Tibial nerve (tissue), 4 donors: Measurements from ENCODE around the gene SEC31A. TPM values are rescaled to one million over a fixed set of nuclear protein-coding genes. Genes with fewer than 3 reads are reported as not detected.

ENCODE experiments used
- DNase-seq, 2 donors: peaks; one replicate each; pipeline ENCODE4 v3.0.0-alpha.2; 2019; ENCODE audit warnings: low spot score in 2 of 2
- H3K27ac ChIP-seq, 4 donors: fragments of 200-600 bp; sonication (generic) in 3 of 4; one replicate each; pipeline ENCODE4 v1.5.1; 2017 to 2019; ENCODE audit warnings: mild to moderate bottlenecking in 1 of 4
- H3K27me3 ChIP-seq, 2 donors: fragments of 200-600 bp; sonication (generic) in 1 of 2; one replicate each; pipeline versions ENCODE4 v1.5.1 to v1.6.0; 2017 to 2019
- H3K36me3 ChIP-seq, 3 donors: fragments of 200-600 bp; sonication (generic); one replicate each; pipeline ENCODE4 v1.5.1; 2018 to 2019
- H3K4me1 ChIP-seq, 4 donors: fragments of 200-600 bp; sonication (generic) in 3 of 4; one replicate each; pipeline ENCODE4 v1.5.1; 2017 to 2019
- H3K4me3 ChIP-seq, 4 donors: fragments of 200-600 bp; sonication (generic) in 3 of 4; one replicate each; pipeline ENCODE4 v1.5.1; 2017 to 2019; ENCODE audit warnings: mild to moderate bottlenecking in 1 of 4, moderate library complexity in 1 of 4
- H3K9me3 ChIP-seq, 4 donors: fragments of 200-600 bp; sonication (generic) in 3 of 4; one replicate each; pipeline ENCODE4 v1.5.1; 2017 to 2019
- CTCF ChIP-seq, 5 experiments: fragments of 200-600 bp in 3 of 5; fragments of 450-650 bp in 2 of 5; sonication (generic) in 3 of 5; IDR thresholded peaks; one replicate each; pipeline ENCODE4 v1.5.1; 2016 to 2019; ENCODE audit warnings: antibody characterized with exemption in 5 of 5, mild to moderate bottlenecking in 3 of 5, moderate library complexity in 2 of 5
- EP300 ChIP-seq, 2 donors: sonication (generic); formaldehyde crosslinking; IDR thresholded peaks; one replicate each; pipeline ENCODE4 v1.6.1; 2017; ENCODE audit warnings: antibody characterized with exemption in 2 of 2, mild to moderate bottlenecking in 1 of 2
- POLR2A ChIP-seq, 2 donors: fragments of 450-650 bp; IDR thresholded peaks; one replicate each; pipeline ENCODE4 v1.6.1; 2017; ENCODE audit warnings: antibody characterized with exemption in 2 of 2, mild to moderate bottlenecking in 2 of 2, moderate library complexity in 2 of 2
- whole genome bisulfite sequencing, 2 donors: methylation state at CpG; one replicate each; pipeline ENCODE4 v1.1.5; 2018; 5-methylcytosine and 5-hydroxymethylcytosine counted together
- total RNA-seq, 4 donors: library from RNA; depleted of rRNA; stranded (reverse); fragments of >200 nt; gene quantifications; one replicate each; pipeline ENCODE4 v1.1.0, GENCODE V29; 2016

The SEC31A gene
- total RNA-seq, 4 donors from 2014 or later: 171 to 190 (median 176) TPM

- TF ChIP-seq CTCF (IDR thresholded peaks at IDR 0.05): no peak
- TF ChIP-seq EP300 (IDR thresholded peaks at IDR 0.05): no peak
- no peak for TF ChIP-seq POLR2A (IDR thresholded peaks at IDR 0.05)
- DNase-seq: no peak
- Histone ChIP-seq H3K27me3 (no peaks in the 10 kb centered on the region), H3K36me3 (no peaks in the 10 kb centered on the region), H3K4me3 (no peak overlapping the region), H3K9me3 (no peaks in the 10 kb centered on the region), H3K27ac (peak overlapping the region in 2 of 4 donors; percentile 13 to 77), H3K4me1 (peaks cover 0 to 59% (median 6%) of the 10 kb centered on the region in 4 donors)
- 68 to 76% methylated on average over 1 of the region's 1 CpG for WGBS, 2 donors
These were observed 110.7 kb downstream of the SEC31A start for GRCh38 chr4:82780170-82780751.

GRCh38 chr4:82779032-82779431, 111.9 kb downstream of the SEC31A start:
- no peaks in the 10 kb centered on the region for H3K27me3 ChIP-seq

GRCh38 chr4:82777857-82778525, 113.0 kb downstream of the SEC31A start:
- peak overlapping the region in 1 of 4 donors; percentile 40 for H3K27ac ChIP-seq
- DNase-seq: no peak
- H3K27me3 ChIP-seq: no peaks in the 10 kb centered on the region
- H3K9me3 ChIP-seq: no peaks in the 10 kb centered on the region
- no peaks in the 10 kb centered on the region for H3K36me3 ChIP-seq
- 86 to 89% methylated on average over 5 of the region's 5 CpGs for WGBS, 2 donors
- peaks cover 0 to 61% (median 7%) of the 10 kb centered on the region in 4 donors for H3K4me1 ChIP-seq
- TF ChIP-seq POLR2A (IDR thresholded peaks at IDR 0.05) (no peak), CTCF (IDR thresholded peaks at IDR 0.05) (no peak), EP300 (IDR thresholded peaks at IDR 0.05) (no peak)
- H3K4me3 ChIP-seq: no peak overlapping the region

More at GRCh38 chr4:82779032-82779431, 111.9 kb downstream of the SEC31A start:
- TF ChIP-seq POLR2A (IDR thresholded peaks at IDR 0.05) (no peak), EP300 (IDR thresholded peaks at IDR 0.05) (no peak), CTCF (IDR thresholded peaks at IDR 0.05) (no peak)
- Histone ChIP-seq H3K36me3 (no peaks in the 10 kb centered on the region), H3K4me3 (no peak overlapping the region), H3K4me1 (peaks cover 0 to 58% (median 7%) of the 10 kb centered on the region in 4 donors), H3K27ac (no peak overlapping the region), H3K9me3 (no peaks in the 10 kb centered on the region)
- DNase-seq: no peak
- WGBS, 2 donors: 93 to 94% methylated on average over 11 of the region's 11 CpGs

- no peak overlapping the region for H3K4me3 ChIP-seq
- no peak for DNase-seq
- H3K36me3 ChIP-seq: no peaks in the 10 kb centered on the region
- H3K27me3 ChIP-seq: no peaks in the 10 kb centered on the region
- TF ChIP-seq CTCF (IDR thresholded peaks at IDR 0.05): no peak
- no peak for TF ChIP-seq POLR2A (IDR thresholded peaks at IDR 0.05)
- TF ChIP-seq EP300 (IDR thresholded peaks at IDR 0.05): no peak
- H3K27ac ChIP-seq: no peak overlapping the region
- H3K4me1 ChIP-seq: peaks cover 0 to 55% (median 7%) of the 10 kb centered on the region in 4 donors
- H3K9me3 ChIP-seq: no peaks in the 10 kb centered on the region
- WGBS, 2 donors: 59 to 69% methylated on average over 5 of the region's 5 CpGs
These were observed 113.9 kb downstream of the SEC31A start for GRCh38 chr4:82776925-82777542.

GRCh38 chr4:82775243-82775642, 115.7 kb downstream of the SEC31A start:
- peaks cover 0 to 40% (median 3%) of the 10 kb centered on the region in 4 donors for H3K4me1 ChIP-seq
- 92 to 95% methylated on average over 5 of the region's 5 CpGs for WGBS, 2 donors
- no peaks in the 10 kb centered on the region for H3K9me3 ChIP-seq
- no peak for DNase-seq
- H3K27ac ChIP-seq: peak overlapping the region in 1 of 4 donors; percentile 36
- H3K36me3 ChIP-seq: no peaks in the 10 kb centered on the region
- TF ChIP-seq POLR2A (IDR thresholded peaks at IDR 0.05) (no peak), EP300 (IDR thresholded peaks at IDR 0.05) (no peak), CTCF (IDR thresholded peaks at IDR 0.05) (no peak)
- no peak overlapping the region for H3K4me3 ChIP-seq
- H3K27me3 ChIP-seq: no peaks in the 10 kb centered on the region
